Small intestine (tissue), 7 donors: Measurements from ENCODE around the gene TSC22D2. TPM values are rescaled to one million over a fixed set of nuclear protein-coding genes. Genes with fewer than 3 reads are reported as not detected.

Source experiments
- DNase-seq, 2 donors: peaks; one replicate each; pipeline versions ENCODE4 v3.0.0 to v3.0.0-alpha.2; 2013
- FAIRE-seq: peaks from 2 replicates; lab custom pipeline; 2012; peaks lifted over from hg19 to GRCh38; lab: Jason Lieb, UNC
- H3K27ac ChIP-seq, 3 donors: one replicate each; pipeline ENCODE4 v1.5.1; 2013; ENCODE audit warnings: low read length in 2 of 3, mild to moderate bottlenecking in 2 of 3, control low read depth in 1 of 3, inconsistent platforms in 1 of 3, low read depth in 1 of 3, moderate library complexity in 1 of 3
- H3K27me3 ChIP-seq, 3 donors: one replicate each; pipeline ENCODE4 v1.6.1; 2013; ENCODE audit warnings: low read length in 3 of 3, inconsistent platforms in 1 of 3; ENCODE audit not compliant: control insufficient read depth in 3 of 3, insufficient read depth in 3 of 3
- H3K36me3 ChIP-seq, 3 donors: one replicate each; pipeline ENCODE4 v1.6.1; 2013; ENCODE audit warnings: low read length in 3 of 3, inconsistent platforms in 1 of 3, low read depth in 1 of 3, mild to moderate bottlenecking in 1 of 3, moderate library complexity in 1 of 3; ENCODE audit not compliant: control insufficient read depth in 3 of 3, insufficient read depth in 2 of 3
- H3K4me1 ChIP-seq, 3 donors: one replicate each; pipeline ENCODE4 v1.6.1; 2013; ENCODE audit warnings: low read length in 2 of 3, inconsistent platforms in 1 of 3, low read depth in 1 of 3, mild to moderate bottlenecking in 1 of 3, moderate library complexity in 1 of 3; ENCODE audit not compliant: control insufficient read depth in 3 of 3, insufficient read depth in 2 of 3
- H3K4me3 ChIP-seq, 3 donors: one replicate each; pipeline ENCODE4 v1.5.1; 2013; ENCODE audit warnings: low read length in 3 of 3, control low read depth in 1 of 3, inconsistent platforms in 1 of 3, low read depth in 1 of 3, mild to moderate bottlenecking in 1 of 3, moderate library complexity in 1 of 3
- H3K9me3 ChIP-seq, 2 donors: one replicate each; pipeline ENCODE4 v1.6.1; 2013; ENCODE audit warnings: low read depth in 1 of 2, low read length in 1 of 2; ENCODE audit not compliant: control insufficient read depth in 2 of 2, insufficient read depth in 1 of 2
- WGBS, 3 donors: extraction: QIAGEN DNeasy Blood & Tissue Kit; methylation state at CpG; one replicate each; pipeline ENCODE4 v1.1.7; 2013; 5-methylcytosine and 5-hydroxymethylcytosine counted together
- polyA plus RNA-seq, 4 donors: library from polyadenylated mRNA; stranded (reverse) in 3 of 4; unstranded in 1 of 4; fragments of 200-250 nt in 3 of 4; fragments of 120-200 nt in 1 of 4; gene quantifications; one replicate each; pipeline versions ENCODE4 v1.2.1 to v1.2.3, GENCODE V29; 2013
- donor health status: healthy with polysubstance abuse.
- donor health status: control.
- donor health status: control.
- donor health status: Bipolar disorder and iron deficiency.
- donor health status: healthy.

The TSC22D2 gene
- polyA plus RNA-seq, 4 donors, result 5.9 to 48.7 (median 7.5) TPM

- DNase-seq (no peak), FAIRE-seq (no peak)
- Histone ChIP-seq H3K36me3 (no peaks in the 10 kb centered on the region), H3K27me3 (no peaks in the 10 kb centered on the region), H3K9me3 (no peaks in the 10 kb centered on the region), H3K4me3 (no peak overlapping the region), H3K4me1 (peaks cover 0 to 4% (median 0%) of the 10 kb centered on the region in 3 donors), H3K27ac (no peak overlapping the region)
Observed at GRCh38 chr3:150391161-150391560, 16.9 kb upstream of the TSC22D2 start.

- 41 to 70% (median 47%) methylated on average over 1 of the region's 1 CpG for WGBS, 3 donors
- H3K27ac ChIP-seq, result no peak overlapping the region
- H3K27me3 ChIP-seq, result no peaks in the 10 kb centered on the region
- no peak for FAIRE-seq
- no peaks in the 10 kb centered on the region for H3K36me3 ChIP-seq
- no peaks in the 10 kb centered on the region for H3K9me3 ChIP-seq
- no peak for DNase-seq
- no peak overlapping the region for H3K4me3 ChIP-seq
- H3K4me1 ChIP-seq, result peaks cover 0 to 4% (median 0%) of the 10 kb centered on the region in 3 donors
Observed at GRCh38 chr3:150393745-150394144, 14.4 kb upstream of the TSC22D2 start.

DNA sequence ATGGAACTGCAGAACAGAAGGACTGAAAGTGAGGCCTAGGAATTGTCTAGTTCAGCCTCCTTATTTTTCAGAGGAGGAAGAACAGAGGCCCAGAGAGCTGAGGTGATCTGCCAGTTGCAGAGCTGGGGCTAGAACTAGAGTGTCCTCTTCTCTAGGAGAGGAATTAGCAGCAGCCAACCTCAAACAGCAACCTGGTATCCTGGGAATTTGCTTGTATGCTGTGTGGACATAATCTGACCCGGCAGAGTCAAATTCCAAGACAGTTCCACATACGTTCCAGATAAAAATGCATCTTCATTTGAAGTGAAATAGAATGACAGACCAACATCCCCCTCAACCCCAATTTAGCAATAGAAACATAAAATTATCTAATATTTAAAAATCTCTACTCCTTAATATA is 13.5 kb upstream of the TSC22D2 start:
- H3K27me3 ChIP-seq, result no peaks in the 10 kb centered on the region
- no peaks in the 10 kb centered on the region for H3K36me3 ChIP-seq
- WGBS, 3 donors, result 59 to 79% (median 70%) methylated on average over 2 of the region's 2 CpGs
- no peak overlapping the region for H3K4me3 ChIP-seq
- H3K27ac ChIP-seq, result no peak overlapping the region
- DNase-seq, result no peak
- H3K9me3 ChIP-seq, result no peaks in the 10 kb centered on the region
- FAIRE-seq, result no peak
- H3K4me1 ChIP-seq, result peaks cover 0 to 4% (median 0%) of the 10 kb centered on the region in 3 donors

- FAIRE-seq (no peak), DNase-seq (peak in 1 of 2 donors; percentile 35)
- no peak overlapping the region for H3K4me3 ChIP-seq
- peaks cover 0 to 4% (median 0%) of the 10 kb centered on the region in 3 donors for H3K4me1 ChIP-seq
- H3K27me3 ChIP-seq, result no peaks in the 10 kb centered on the region
- H3K9me3 ChIP-seq, result no peaks in the 10 kb centered on the region
- 0 to 44% (median 43%) methylated on average over 1 of the region's 1 CpG for WGBS, 3 donors
- no peak overlapping the region for H3K27ac ChIP-seq
- H3K36me3 ChIP-seq, result no peaks in the 10 kb centered on the region
Observed at GRCh38 chr3:150396491-150396890, 11.6 kb upstream of the TSC22D2 start.

DNA sequence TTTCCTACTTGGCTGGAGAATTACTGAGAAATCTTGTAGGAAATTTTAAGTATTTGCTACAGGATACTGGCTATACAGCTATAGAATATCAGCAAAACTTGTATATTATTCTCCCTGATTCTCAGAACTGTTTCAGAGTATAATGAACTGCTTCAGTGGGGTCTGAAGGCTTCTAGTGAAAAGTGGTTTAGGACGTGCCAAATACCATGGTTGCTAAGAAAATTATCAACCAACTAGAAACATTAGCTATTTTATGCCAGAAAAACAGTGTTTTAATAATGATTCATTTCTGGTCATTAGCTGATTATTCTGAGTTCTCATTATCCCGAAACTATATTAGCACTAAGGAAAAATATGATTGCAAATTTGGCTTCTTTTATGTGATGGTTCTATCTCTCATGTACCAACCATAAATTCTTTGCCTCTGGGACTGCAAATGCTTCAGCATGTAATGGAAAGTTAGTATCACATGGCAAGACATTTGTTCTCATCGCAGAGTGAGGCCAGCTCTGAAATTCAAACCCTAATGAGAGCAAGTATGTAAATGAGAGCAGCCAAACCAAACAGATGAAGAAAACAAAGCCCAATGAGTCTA is 11.0 kb upstream of the TSC22D2 start:
- Histone ChIP-seq H3K9me3 (no peaks in the 10 kb centered on the region), H3K4me1 (peaks cover 0 to 4% (median 0%) of the 10 kb centered on the region in 3 donors), H3K4me3 (no peak overlapping the region), H3K27me3 (no peaks in the 10 kb centered on the region), H3K27ac (no peak overlapping the region), H3K36me3 (no peaks in the 10 kb centered on the region)
- FAIRE-seq, result no peak
- no peak for DNase-seq
- 75 to 93% (median 92%) methylated on average over 3 of the region's 3 CpGs for WGBS, 3 donors

DNA sequence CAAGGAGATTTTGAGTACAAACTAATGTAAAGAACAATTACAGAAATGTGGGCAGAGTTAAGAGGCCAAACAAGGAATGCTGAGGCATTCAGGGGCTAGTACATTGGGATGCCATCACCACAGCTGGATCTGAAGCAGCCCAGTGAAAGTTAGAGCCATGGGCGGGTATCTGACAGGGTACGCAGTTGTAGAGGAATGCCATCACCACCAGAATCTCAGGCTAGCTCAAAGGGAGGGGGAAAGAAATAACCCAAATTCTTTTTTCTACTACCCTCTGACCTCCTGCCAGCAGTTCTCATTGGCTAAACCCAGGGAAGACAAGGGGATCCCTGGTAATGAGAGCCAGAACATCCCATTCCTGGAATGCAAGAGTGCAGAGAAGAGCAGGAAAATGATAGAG is 9.0 kb upstream of the TSC22D2 start:
- no peaks in the 10 kb centered on the region for H3K9me3 ChIP-seq
- no peak for DNase-seq
- no peak overlapping the region for H3K27ac ChIP-seq
- peaks cover 0 to 4% (median 0%) of the 10 kb centered on the region in 3 donors for H3K4me1 ChIP-seq
- H3K27me3 ChIP-seq, result no peaks in the 10 kb centered on the region
- FAIRE-seq, result no peak
- H3K36me3 ChIP-seq, result no peaks in the 10 kb centered on the region
- no peak overlapping the region for H3K4me3 ChIP-seq
- WGBS, 3 donors, result 97 to 100% (median 100%) methylated on average over 2 of the region's 2 CpGs

DNA sequence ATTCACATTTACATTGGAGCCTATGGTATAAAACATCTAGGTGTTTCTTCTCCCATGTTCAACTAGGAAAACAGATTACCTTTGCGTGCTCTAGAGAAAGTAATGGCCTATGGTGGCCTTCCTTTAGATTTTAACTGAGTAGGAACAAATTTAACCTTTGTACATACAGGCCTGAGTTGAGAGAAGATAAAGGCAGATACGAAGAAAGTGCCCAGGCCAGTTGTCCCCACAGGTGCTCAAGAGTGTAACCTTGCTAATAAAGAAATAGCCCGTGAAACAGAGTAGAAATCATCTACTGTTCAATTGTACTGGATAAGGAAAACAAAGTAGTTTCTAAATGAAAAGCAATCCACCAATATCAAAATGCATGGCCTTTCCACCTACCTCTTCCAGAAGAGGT is 6.8 kb upstream of the TSC22D2 start:
- H3K27me3 ChIP-seq, result no peaks in the 10 kb centered on the region
- DNase-seq (peak; percentile 45 to 65), FAIRE-seq (no peak)
- H3K27ac ChIP-seq, result peak overlapping the region in 1 of 3 donors; percentile 9
- H3K36me3 ChIP-seq, result no peaks in the 10 kb centered on the region
- no peaks in the 10 kb centered on the region for H3K9me3 ChIP-seq
- no peak overlapping the region for H3K4me3 ChIP-seq
- 23 to 60% (median 52%) methylated on average over 3 of the region's 3 CpGs for WGBS, 3 donors
- H3K4me1 ChIP-seq, result no peaks in the 10 kb centered on the region

DNA sequence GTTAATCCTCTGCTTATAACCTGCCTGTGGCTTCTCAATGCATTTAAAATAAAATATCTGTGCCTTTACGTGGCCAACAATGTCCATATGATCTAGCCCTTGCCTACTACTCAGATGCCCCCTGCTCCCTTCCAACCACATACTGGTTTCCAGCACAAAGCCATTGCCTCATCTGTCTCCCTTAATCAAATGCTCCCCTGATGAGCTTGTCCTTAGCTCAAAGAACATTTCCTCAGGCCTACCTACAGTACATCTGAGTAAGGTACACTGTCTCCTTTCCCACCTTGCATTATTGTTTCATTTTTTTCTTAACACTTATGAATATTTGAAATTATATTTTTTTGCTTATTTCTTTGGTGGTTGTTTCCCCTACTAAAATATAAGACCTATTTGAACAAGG is 5.9 kb upstream of the TSC22D2 start:
- Histone ChIP-seq H3K9me3 (no peaks in the 10 kb centered on the region), H3K36me3 (no peaks in the 10 kb centered on the region), H3K27ac (no peak overlapping the region), H3K27me3 (no peaks in the 10 kb centered on the region), H3K4me1 (peaks cover 0 to 5% (median 0%) of the 10 kb centered on the region in 3 donors), H3K4me3 (no peak overlapping the region)
- FAIRE-seq (no peak), DNase-seq (no peak)
- 81 to 91% (median 90%) methylated on average over 1 of the region's 1 CpG for WGBS, 3 donors

GRCh38 chr3:150404023-150404422 is 4.1 kb upstream of the TSC22D2 start:
- Histone ChIP-seq H3K9me3 (no peaks in the 10 kb centered on the region), H3K4me3 (no peak overlapping the region), H3K27me3 (no peaks in the 10 kb centered on the region), H3K4me1 (peaks cover 0 to 5% (median 0%) of the 10 kb centered on the region in 3 donors), H3K36me3 (no peaks in the 10 kb centered on the region), H3K27ac (no peak overlapping the region)
- no peak for FAIRE-seq
- no peak for DNase-seq
